Liver (tissue), 9 donors: ENCODE data around the gene AHI1. TPM values are rescaled to one million over a fixed set of nuclear protein-coding genes. Genes with fewer than 3 reads are reported as not detected.

Experiments used
- DNase-seq: peaks from one replicate; pipeline ENCODE4 v3.0.0-alpha.2; 2017; ENCODE audit warnings: low spot score
- H3K27ac ChIP-seq, 2 donors: one replicate each; pipeline ENCODE4 v1.7.0; 2013; ENCODE audit warnings: inconsistent platforms in 2 of 2, low read length in 2 of 2, control low read depth in 1 of 2, low read depth in 1 of 2, mild to moderate bottlenecking in 1 of 2
- H3K27me3 ChIP-seq, 4 donors: one replicate each; pipeline versions ENCODE4 v1.6.1 to v1.7.0; 2013; ENCODE audit warnings: low read length in 3 of 4, inconsistent platforms in 1 of 4, mild to moderate bottlenecking in 1 of 4, moderate library complexity in 1 of 4; ENCODE audit not compliant: control insufficient read depth in 4 of 4, insufficient read depth in 4 of 4
- H3K36me3 ChIP-seq, 4 donors: one replicate each; pipeline versions ENCODE4 v1.6.1 to v1.7.0; 2013; ENCODE audit warnings: low read length in 3 of 4, mild to moderate bottlenecking in 3 of 4, low read depth in 1 of 4, moderate library complexity in 1 of 4; ENCODE audit not compliant: control insufficient read depth in 4 of 4, insufficient read depth in 3 of 4
- H3K4me1 ChIP-seq, 4 donors: one replicate each; pipeline versions ENCODE4 v1.6.1 to v1.7.0; 2013; ENCODE audit warnings: low read length in 3 of 4, mild to moderate bottlenecking in 3 of 4, moderate library complexity in 1 of 4; ENCODE audit not compliant: control insufficient read depth in 4 of 4, insufficient read depth in 4 of 4
- H3K4me3 ChIP-seq, 3 donors: one replicate each; pipeline versions ENCODE4 v1.6.1 to v1.7.0; 2013; ENCODE audit warnings: low read length in 3 of 3, control low read depth in 1 of 3, low read depth in 1 of 3, mild to moderate bottlenecking in 1 of 3
- H3K9ac ChIP-seq, 2 donors: one replicate each; pipeline ENCODE4 v1.7.0; 2013; ENCODE audit warnings: low read length in 2 of 2, mild to moderate bottlenecking in 2 of 2, moderate library complexity in 2 of 2, control low read depth in 1 of 2, low read depth in 1 of 2
- H3K9me3 ChIP-seq, 4 donors: one replicate each; pipeline versions ENCODE4 v1.6.1 to v1.7.0; 2013; ENCODE audit warnings: low read length in 3 of 4; ENCODE audit not compliant: control insufficient read depth in 4 of 4
- EGR1 ChIP-seq, 2 donors: IDR thresholded peaks; 2 replicates each; pipeline ENCODE4 v1.6.1; 2016 to 2018; ENCODE audit warnings: antibody characterized with exemption in 2 of 2, low read depth in 2 of 2
- FOXA1 ChIP-seq: IDR thresholded peaks from 2 replicates; pipeline ENCODE4 v1.6.1; 2016; ENCODE audit warnings: antibody characterized with exemption
- FOXA2 ChIP-seq: IDR thresholded peaks from 2 replicates; pipeline ENCODE4 v1.6.1; 2016; ENCODE audit warnings: antibody characterized with exemption
- GABPA ChIP-seq, 2 donors: IDR thresholded peaks in 1 of 2; conservative IDR thresholded peaks in 1 of 2; 2 replicates each; pipeline ENCODE4 v1.6.1; 2016; ENCODE audit warnings: antibody characterized with exemption in 2 of 2, mild to moderate bottlenecking in 1 of 2, moderate library complexity in 1 of 2
- HNF4A ChIP-seq, 2 donors: conservative IDR thresholded peaks; 2 replicates each; pipeline ENCODE4 v1.6.1; 2016; ENCODE audit warnings: antibody characterized with exemption in 2 of 2, mild to moderate bottlenecking in 2 of 2
- HNF4G ChIP-seq: IDR thresholded peaks from 2 replicates; pipeline ENCODE4 v1.6.1; 2016; ENCODE audit warnings: antibody characterized with exemption
- JUND ChIP-seq, 2 donors: IDR thresholded peaks; 2 replicates each; pipeline ENCODE4 v1.6.1; 2016; ENCODE audit warnings: antibody characterized with exemption in 2 of 2
- NR2F2 ChIP-seq: IDR thresholded peaks from 2 replicates; pipeline ENCODE4 v1.6.1; 2016; ENCODE audit warnings: antibody characterized with exemption
- RAD21 ChIP-seq, 2 donors: IDR thresholded peaks; 2 replicates each; pipeline ENCODE4 v1.6.1; 2016; ENCODE audit warnings: antibody characterized with exemption in 2 of 2, mild to moderate bottlenecking in 2 of 2
- RXRA ChIP-seq, 2 donors: IDR thresholded peaks; 2 replicates each; pipeline ENCODE4 v1.6.1; 2017 to 2018; ENCODE audit warnings: antibody characterized with exemption in 2 of 2, mild to moderate bottlenecking in 1 of 2
- SP1 ChIP-seq: IDR thresholded peaks from 2 replicates; pipeline ENCODE4 v1.6.1; 2018; ENCODE audit warnings: antibody characterized with exemption, mild to moderate bottlenecking
- TAF1 ChIP-seq: conservative IDR thresholded peaks from 2 replicates; pipeline ENCODE4 v1.6.1; 2016; ENCODE audit warnings: antibody characterized with exemption, mild to moderate bottlenecking
- YY1 ChIP-seq: IDR thresholded peaks from 2 replicates; pipeline ENCODE4 v1.6.1; 2016; ENCODE audit warnings: antibody characterized with exemption, mild to moderate bottlenecking
- WGBS: extraction: QIAGEN DNeasy Blood & Tissue Kit; methylation state at CpG from one replicate; pipeline ENCODE4 v1.1.7; 2013; 5-methylcytosine and 5-hydroxymethylcytosine counted together
- polyA plus RNA-seq, 2 donors: library from polyadenylated mRNA; stranded (reverse) in 1 of 2; unstranded in 1 of 2; fragments of 200-250 nt in 1 of 2; fragments of >200 nt in 1 of 2; fragmentation: Nextera tagmentation in 1 of 2; extraction: Ambion mirVana in 1 of 2; gene quantifications; one replicate each; pipeline versions ENCODE4 v1.2.1 to v1.2.3, GENCODE V29; 2013 to 2015
- total RNA-seq, 2 donors: library from RNA; depleted of rRNA; stranded (reverse); fragments of >200 nt; gene quantifications; one replicate each; pipeline ENCODE4 v1.2.3, GENCODE V29; 2014
- TF ChIP-seq, protein P1 (sequence below): IDR thresholded peaks from 2 replicates; pipeline ENCODE4 v1.6.1; 2016; ENCODE audit warnings: antibody characterized with exemption, mild to moderate bottlenecking
- TF ChIP-seq, protein P2 (sequence below): IDR thresholded peaks from 2 replicates; pipeline ENCODE4 v1.6.1; 2016; ENCODE audit warnings: antibody characterized with exemption
- TF ChIP-seq, protein P3 (sequence below): IDR thresholded peaks from 2 replicates; pipeline ENCODE4 v1.6.1; 2016; ENCODE audit warnings: antibody characterized with exemption
- TF ChIP-seq, protein P4 (sequence below): IDR thresholded peaks from 2 replicates; pipeline ENCODE4 v1.6.1; 2016; ENCODE audit warnings: antibody characterized with exemption
- TF ChIP-seq, protein P5 (sequence below): fragments of 150-350 bp; IDR thresholded peaks from 2 replicates; pipeline ENCODE4 v1.5.1; 2017; ENCODE audit warnings: improper control_type of control experiment, low read depth, low read length; ENCODE audit not compliant: missing input control
- donor health status: healthy.
- donor health status: healthy.
- donor health status: healthy.
- donor health status: healthy.
- donor health status: healthy.

Gene AHI1
- total and polyA plus RNA-seq, 4 donors, result 2.0 to 14.4 (median 9.0) TPM

DNA sequence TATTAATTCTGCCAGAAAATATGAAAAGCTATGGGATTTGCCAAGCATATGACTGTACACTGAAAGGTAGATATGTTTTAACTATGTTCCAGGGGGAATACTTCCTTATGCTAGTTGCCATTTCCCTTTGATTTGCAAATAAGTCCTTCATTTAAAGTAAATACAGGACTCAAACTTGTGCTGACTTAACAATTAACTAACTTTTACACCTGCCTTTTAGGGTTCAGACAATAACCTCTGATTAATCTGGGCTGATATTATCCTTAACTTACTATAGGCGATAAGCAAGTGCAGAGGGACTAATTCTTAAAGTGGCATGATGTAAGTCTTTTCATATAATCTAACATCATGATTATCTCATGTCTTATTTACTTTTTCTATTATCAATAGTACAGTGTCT, 143.1 kb downstream of the AHI1 start (continued):
- TF ChIP-seq, protein P1, sequence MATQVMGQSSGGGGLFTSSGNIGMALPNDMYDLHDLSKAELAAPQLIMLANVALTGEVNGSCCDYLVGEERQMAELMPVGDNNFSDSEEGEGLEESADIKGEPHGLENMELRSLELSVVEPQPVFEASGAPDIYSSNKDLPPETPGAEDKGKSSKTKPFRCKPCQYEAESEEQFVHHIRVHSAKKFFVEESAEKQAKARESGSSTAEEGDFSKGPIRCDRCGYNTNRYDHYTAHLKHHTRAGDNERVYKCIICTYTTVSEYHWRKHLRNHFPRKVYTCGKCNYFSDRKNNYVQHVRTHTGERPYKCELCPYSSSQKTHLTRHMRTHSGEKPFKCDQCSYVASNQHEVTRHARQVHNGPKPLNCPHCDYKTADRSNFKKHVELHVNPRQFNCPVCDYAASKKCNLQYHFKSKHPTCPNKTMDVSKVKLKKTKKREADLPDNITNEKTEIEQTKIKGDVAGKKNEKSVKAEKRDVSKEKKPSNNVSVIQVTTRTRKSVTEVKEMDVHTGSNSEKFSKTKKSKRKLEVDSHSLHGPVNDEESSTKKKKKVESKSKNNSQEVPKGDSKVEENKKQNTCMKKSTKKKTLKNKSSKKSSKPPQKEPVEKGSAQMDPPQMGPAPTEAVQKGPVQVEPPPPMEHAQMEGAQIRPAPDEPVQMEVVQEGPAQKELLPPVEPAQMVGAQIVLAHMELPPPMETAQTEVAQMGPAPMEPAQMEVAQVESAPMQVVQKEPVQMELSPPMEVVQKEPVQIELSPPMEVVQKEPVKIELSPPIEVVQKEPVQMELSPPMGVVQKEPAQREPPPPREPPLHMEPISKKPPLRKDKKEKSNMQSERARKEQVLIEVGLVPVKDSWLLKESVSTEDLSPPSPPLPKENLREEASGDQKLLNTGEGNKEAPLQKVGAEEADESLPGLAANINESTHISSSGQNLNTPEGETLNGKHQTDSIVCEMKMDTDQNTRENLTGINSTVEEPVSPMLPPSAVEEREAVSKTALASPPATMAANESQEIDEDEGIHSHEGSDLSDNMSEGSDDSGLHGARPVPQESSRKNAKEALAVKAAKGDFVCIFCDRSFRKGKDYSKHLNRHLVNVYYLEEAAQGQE, result no peak
- TF ChIP-seq RAD21 (IDR thresholded peaks at IDR 0.05) (no peak), TAF1 (no peak), FOXA2 (no peak), HNF4A (conservative IDR thresholded peaks at IDR 0.05) (no peak)

DNA sequence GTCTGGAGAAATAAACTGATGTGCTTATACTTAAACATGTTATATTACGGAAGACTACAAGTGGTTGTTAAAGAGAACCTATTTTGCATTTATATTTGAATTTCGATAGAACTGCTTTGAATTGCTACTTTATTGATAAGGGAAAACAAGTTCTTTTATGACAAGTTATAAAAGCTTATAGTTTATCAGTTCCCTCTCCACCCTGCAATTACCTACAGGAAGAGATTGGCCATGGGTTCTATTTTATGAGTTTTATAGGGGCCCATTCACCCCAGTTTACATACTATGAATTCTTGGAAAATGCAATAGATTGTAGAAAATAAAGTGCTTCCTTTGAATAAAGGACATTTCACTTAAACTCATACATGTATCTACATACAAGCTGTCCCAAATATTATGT, 144.4 kb downstream of the AHI1 start:
- no peak overlapping the region for H3K4me3 ChIP-seq
- no peaks in the 10 kb centered on the region for H3K9me3 ChIP-seq
- no peak overlapping the region for H3K27ac ChIP-seq
- WGBS, result 87% methylated on average over 2 of the region's 2 CpGs
- H3K27me3 ChIP-seq, result no peaks in the 10 kb centered on the region
- TF ChIP-seq EGR1 (IDR thresholded peaks at IDR 0.05; ENCODE audit: low read depth in 2 of 2), result no peak
- TF ChIP-seq, protein P2, sequence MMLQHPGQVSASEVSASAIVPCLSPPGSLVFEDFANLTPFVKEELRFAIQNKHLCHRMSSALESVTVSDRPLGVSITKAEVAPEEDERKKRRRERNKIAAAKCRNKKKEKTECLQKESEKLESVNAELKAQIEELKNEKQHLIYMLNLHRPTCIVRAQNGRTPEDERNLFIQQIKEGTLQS, result no peak
- H3K4me1 ChIP-seq, result no peaks in the 10 kb centered on the region
- no peak for DNase-seq
- peaks cover 0 to 2% (median 0%) of the 10 kb centered on the region in 4 donors for H3K36me3 ChIP-seq
- H3K9ac ChIP-seq, result no peak overlapping the region

DNA sequence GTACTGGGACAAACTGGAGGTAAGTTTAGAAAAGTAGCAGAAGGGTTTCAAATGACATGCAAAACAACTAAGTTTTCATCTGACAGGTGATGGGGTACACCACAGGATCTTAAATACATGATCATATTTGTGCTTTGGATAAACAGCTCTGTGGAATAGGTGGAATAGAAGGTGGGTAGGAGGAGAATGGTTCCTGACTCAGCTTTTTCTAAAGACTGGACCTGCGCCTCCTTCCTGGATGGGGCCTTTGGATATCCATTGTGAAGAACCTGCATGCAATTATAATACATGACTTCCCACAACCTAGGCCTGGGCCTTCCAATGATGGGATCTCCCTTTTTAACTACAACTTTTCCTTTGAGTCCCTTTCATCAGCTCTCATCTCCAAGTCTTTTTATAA, 145.9 kb downstream of the AHI1 start:
- Histone ChIP-seq H3K27ac (no peak overlapping the region), H3K36me3 (peaks cover 0 to 2% (median 0%) of the 10 kb centered on the region in 4 donors), H3K4me3 (no peak overlapping the region), H3K9ac (no peak overlapping the region), H3K9me3 (no peaks in the 10 kb centered on the region), H3K4me1 (no peaks in the 10 kb centered on the region), H3K27me3 (no peaks in the 10 kb centered on the region)
- WGBS, result 100% methylated on average over 1 of the region's 1 CpG
- TF ChIP-seq SP1, result no peak
- TF ChIP-seq RXRA (IDR thresholded peaks at IDR 0.05), result no peak
- TF ChIP-seq HNF4A (conservative IDR thresholded peaks at IDR 0.05), result no peak
- TF ChIP-seq FOXA1, result no peak
- TF ChIP-seq FOXA2, result no peak
- TF ChIP-seq, protein P1, result no peak
- no peak for TF ChIP-seq YY1
- TF ChIP-seq RAD21 (IDR thresholded peaks at IDR 0.05), result no peak
- no peak for TF ChIP-seq GABPA (IDR thresholded peaks at IDR 0.05 in 1 of 2, conservative IDR thresholded peaks at IDR 0.05 in 1 of 2)
- TF ChIP-seq, protein P3, sequence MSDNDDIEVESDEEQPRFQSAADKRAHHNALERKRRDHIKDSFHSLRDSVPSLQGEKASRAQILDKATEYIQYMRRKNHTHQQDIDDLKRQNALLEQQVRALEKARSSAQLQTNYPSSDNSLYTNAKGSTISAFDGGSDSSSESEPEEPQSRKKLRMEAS, result no peak
- TF ChIP-seq, protein P4, sequence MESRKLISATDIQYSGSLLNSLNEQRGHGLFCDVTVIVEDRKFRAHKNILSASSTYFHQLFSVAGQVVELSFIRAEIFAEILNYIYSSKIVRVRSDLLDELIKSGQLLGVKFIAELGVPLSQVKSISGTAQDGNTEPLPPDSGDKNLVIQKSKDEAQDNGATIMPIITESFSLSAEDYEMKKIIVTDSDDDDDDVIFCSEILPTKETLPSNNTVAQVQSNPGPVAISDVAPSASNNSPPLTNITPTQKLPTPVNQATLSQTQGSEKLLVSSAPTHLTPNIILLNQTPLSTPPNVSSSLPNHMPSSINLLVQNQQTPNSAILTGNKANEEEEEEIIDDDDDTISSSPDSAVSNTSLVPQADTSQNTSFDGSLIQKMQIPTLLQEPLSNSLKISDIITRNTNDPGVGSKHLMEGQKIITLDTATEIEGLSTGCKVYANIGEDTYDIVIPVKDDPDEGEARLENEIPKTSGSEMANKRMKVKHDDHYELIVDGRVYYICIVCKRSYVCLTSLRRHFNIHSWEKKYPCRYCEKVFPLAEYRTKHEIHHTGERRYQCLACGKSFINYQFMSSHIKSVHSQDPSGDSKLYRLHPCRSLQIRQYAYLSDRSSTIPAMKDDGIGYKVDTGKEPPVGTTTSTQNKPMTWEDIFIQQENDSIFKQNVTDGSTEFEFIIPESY, result no peak
- TF ChIP-seq NR2F2, result no peak
- TF ChIP-seq, protein P5, sequence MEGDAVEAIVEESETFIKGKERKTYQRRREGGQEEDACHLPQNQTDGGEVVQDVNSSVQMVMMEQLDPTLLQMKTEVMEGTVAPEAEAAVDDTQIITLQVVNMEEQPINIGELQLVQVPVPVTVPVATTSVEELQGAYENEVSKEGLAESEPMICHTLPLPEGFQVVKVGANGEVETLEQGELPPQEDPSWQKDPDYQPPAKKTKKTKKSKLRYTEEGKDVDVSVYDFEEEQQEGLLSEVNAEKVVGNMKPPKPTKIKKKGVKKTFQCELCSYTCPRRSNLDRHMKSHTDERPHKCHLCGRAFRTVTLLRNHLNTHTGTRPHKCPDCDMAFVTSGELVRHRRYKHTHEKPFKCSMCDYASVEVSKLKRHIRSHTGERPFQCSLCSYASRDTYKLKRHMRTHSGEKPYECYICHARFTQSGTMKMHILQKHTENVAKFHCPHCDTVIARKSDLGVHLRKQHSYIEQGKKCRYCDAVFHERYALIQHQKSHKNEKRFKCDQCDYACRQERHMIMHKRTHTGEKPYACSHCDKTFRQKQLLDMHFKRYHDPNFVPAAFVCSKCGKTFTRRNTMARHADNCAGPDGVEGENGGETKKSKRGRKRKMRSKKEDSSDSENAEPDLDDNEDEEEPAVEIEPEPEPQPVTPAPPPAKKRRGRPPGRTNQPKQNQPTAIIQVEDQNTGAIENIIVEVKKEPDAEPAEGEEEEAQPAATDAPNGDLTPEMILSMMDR, result no peak
- no peak for TF ChIP-seq JUND (IDR thresholded peaks at IDR 0.05)
- no peak for TF ChIP-seq EGR1 (IDR thresholded peaks at IDR 0.05; ENCODE audit: low read depth in 2 of 2)
- TF ChIP-seq HNF4G, result no peak
- TF ChIP-seq, protein P2, result no peak
- TF ChIP-seq TAF1, result no peak
- no peak for DNase-seq
